M059J (cell line): Measurements from ENCODE around the gene TAF9B. TPM values are rescaled to one million over a fixed set of nuclear protein-coding genes. Genes with fewer than 3 reads are reported as not detected.
"Not testable (repeated sequence)": the region's sequence is repeated elsewhere in the genome, so short reads cannot be mapped to it uniquely, and the experiment has no call there.

Source experiments
- DNase-seq: peaks from one replicate; pipeline ENCODE4 v3.0.0-alpha.2; 2012; ENCODE audit warnings: low read depth
- total RNA-seq: library from RNA; depleted of rRNA; stranded (reverse); fragments of >200 nt; shearing (Covaris generic); gene quantifications from 2 replicates; pipeline ENCODE4 v1.2.3, GENCODE V29; 2014; rRNA removed

The TAF9B gene, protein sequence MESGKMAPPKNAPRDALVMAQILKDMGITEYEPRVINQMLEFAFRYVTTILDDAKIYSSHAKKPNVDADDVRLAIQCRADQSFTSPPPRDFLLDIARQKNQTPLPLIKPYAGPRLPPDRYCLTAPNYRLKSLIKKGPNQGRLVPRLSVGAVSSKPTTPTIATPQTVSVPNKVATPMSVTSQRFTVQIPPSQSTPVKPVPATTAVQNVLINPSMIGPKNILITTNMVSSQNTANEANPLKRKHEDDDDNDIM
- 72.8 and 107 TPM in 2 replicates for total RNA-seq

DNA sequence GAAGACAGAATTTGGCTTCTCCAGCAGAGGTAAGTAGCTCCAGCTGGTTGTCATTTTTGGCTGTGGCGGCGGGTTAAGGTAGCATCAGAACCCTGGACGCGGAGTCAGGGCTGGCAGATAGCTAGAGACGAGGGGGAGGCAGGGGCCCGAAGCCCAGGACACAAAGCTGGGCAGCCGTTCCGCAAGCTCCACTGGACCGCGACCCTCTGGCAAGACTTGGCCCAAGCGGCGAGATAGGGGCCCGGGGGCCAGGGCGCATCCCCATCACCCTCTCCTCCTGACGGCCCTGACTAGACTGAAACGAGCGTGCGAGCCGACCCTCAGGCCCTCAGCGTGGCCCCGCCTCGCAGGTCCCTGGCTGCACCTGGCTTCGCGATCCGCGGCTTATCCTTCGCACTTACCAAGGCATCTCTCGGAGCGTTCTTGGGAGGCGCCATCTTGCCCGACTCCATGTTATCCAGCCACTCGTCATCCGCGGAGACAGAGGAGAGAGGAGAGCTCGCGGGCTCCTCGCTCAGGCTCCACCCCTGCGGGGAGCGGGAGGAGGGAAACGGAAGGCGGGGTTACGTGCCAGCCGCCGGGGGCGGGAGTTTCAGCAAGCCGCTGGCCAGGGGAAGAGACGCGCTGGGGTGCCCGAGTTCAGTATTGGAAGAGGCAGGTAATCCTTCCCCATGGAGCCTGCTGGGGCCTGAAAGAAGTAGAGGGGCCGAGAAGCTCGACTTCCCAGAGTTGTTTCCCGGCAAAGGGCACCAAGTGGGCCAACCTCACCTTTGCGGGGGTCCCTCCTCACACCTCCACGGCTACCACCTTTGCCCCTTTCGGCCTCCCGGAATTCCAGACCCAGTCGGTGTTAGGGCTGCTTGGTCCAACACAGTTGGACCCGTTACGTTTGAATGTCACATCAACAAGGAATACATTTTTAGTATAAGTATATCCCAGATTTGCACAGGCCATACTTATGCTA lies at the start of gene TAF9B:
TAF9B (minus strand) TSS at position 491 of the 964 bp plus-strand sequence; CDS start at position 452, 39 bp downstream.
- peak; percentile 90 for DNase-seq

DNA sequence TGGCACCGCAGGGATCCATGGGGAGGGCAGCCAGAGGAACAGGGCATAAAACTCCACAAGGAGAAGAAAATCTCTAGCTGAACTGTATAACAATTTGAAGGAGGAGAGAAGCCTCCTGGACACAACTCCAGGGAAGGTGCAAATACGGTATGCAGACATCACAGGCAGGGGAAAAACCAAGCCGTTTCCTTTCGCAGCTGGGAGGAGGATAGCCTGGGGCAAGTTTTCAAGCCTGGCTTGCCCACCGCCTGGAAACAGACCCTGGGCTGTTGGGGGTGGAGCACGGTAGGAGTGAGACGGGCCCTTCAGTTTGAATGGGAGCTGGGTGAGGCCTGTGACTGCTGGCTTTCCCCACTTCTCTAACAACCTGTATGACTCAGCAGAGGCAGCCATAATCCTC lies 43.4 kb upstream of the TAF9B start:
- DNase-seq, result no peak

GRCh38 chrX:78181307-78181706 lies 41.9 kb upstream of the TAF9B start:
- DNase-seq, result no peak

GRCh38 chrX:78168065-78168464 lies 28.6 kb upstream of the TAF9B start:
- peak; percentile 1 for DNase-seq

DNA sequence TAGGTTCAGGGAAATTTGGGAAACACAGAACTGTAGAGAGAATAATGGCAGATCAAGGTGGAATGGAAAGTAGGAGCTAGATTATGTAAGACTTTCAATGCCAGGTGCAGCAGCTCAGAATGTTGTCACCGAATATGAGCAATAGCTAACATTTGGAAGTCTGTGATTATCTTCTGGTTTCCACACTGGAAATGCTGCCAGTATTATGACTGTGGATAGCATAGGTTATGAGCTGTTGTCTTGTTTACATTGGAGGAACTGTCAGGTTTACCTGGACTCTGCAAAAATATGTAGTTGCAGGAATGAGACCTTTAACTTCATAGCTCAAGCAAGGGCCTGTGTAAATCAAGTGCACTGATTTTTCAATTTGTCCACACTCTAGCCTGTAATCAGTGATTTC lies 26.0 kb upstream of the TAF9B start:
- no peak for DNase-seq

GRCh38 chrX:78163175-78163574 lies 23.7 kb upstream of the TAF9B start:
- not testable (repeated sequence) for DNase-seq

DNA sequence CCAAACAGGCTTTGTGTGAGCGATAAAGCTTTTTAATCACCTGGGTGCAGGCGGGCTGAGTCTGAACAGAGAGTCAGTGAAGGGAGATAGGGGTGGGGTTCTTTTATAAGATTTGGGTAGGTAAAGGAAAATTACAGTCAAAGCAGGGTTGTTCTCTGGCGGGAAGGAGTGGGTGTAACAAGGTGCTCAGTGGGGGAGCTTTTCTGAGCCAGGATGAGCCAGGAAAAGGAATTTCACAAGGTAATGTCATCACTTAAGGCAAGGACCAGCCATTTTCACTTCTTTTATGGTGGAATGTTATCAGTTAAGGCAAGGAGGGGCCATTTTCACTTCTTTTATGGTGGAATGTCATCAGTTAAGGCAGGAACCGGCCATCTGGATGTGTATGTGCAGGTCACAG lies 21.3 kb upstream of the TAF9B start:
- DNase-seq, result not testable (repeated sequence)

DNA sequence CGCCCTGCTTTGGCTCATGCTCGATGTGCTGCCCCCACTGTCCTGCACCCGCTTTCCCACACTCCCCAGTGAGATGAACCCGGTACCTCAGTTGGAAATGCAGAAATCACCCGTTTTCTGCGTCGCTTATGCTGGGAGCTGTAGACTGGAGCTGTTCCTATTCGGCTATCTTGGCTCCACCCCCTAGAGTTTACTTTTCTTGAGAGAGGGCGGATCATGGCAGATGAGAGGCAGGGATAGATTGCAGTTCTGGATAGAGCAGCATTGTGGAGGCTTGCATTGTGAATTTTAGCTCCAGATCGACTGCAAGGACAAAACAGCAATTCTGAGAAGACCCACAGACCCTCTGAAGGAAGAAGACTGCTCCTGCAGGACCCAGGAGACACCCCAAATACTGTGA lies 18.4 kb upstream of the TAF9B start:
- DNase-seq, result not testable (repeated sequence)

- not testable (repeated sequence) for DNase-seq
Measured at GRCh38 chrX:78157373-78157772, 17.9 kb upstream of the TAF9B start.

- not testable (repeated sequence) for DNase-seq
Measured at GRCh38 chrX:78147002-78147540, 7.6 kb upstream of the TAF9B start.

DNA sequence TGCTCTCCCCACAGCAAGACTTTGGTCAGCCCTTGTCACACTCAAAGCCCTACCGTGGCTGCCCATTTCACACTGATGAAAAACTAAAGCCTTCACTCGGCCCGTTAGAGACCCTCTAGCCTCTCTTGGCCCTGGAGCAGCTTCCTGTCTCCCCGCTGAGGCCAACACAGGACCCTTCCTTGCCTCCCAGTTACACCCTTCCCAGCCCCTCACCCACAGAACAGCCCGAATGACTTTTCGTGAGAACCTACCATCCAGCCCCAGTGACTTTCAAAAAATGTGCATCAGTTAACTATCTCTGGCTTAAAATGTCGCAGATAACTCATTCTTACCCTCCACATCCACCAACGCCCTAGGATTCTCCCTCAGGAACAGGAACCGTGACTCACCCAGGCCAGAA lies 756 bp upstream of the TAF9B start:
- no peak for DNase-seq

- DNase-seq, result no peak
Measured at GRCh38 chrX:78133238-78133960, 6.1 kb downstream of the TAF9B start.

DNA sequence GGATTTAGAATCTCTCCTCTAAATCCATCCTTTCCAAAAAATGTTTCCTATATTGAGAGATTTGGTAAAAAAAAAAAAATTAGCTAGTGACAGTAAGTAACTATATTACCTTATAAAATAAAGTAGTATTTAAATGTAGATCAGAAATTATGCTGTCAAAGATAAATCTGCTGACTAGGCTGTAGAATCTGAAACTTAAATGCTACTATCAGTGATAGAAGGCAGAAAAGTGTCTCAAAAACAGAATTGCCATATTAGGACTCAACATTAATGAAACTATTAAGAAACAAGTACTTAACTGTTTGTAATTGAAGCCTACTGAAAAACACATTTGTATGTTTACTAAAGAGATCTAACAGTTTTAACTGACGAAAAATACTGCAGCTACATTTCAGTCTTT lies 8.3 kb downstream of the TAF9B start:
- DNase-seq, result no peak

GRCh38 chrX:78130396-78130795 lies 9.1 kb downstream of the TAF9B start:
- DNase-seq, result no peak

- DNase-seq, result no peak
Measured at GRCh38 chrX:78129714-78130113, 9.7 kb downstream of the TAF9B start.

DNA sequence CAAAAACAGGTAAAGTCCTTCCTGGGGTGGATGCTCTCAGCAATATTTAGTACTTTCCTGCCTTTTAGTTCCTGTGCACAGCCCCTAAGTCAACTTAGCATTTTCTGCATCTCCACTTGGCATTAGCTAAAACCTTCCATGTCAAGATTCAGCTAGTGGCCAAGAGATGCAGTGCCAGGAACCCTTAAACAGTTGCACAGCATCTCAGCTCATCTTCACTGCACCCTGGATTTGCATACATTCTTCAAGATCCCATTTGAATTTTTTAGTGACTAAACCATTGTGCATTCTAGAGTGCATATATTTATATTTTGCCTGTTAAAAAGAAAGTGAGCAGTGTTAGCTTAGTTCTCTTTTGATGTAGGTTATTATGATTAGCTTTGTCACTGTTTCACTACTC lies 13.7 kb downstream of the TAF9B start:
- not testable (repeated sequence) for DNase-seq

DNA sequence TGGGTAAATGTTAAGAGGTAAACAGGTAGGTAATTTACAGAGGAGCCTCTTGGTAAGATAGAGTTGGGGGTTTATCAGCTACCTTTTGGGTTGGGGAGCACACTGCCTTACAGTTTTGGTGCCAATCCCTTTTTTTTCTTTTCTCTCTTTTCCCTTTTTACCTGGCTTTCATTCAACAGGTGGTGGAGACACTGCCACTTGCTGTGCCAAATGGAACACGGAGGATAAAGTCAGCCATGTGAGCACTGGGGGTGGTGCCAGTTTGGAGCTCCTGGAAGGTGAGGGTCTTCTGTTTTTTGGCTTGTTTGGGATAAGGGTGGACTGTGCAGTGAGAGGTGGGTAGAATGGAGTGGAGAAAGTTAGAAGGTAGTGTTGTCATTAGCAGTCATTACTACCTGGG lies 14.3 kb downstream of the TAF9B start:
- no peak for DNase-seq

DNA sequence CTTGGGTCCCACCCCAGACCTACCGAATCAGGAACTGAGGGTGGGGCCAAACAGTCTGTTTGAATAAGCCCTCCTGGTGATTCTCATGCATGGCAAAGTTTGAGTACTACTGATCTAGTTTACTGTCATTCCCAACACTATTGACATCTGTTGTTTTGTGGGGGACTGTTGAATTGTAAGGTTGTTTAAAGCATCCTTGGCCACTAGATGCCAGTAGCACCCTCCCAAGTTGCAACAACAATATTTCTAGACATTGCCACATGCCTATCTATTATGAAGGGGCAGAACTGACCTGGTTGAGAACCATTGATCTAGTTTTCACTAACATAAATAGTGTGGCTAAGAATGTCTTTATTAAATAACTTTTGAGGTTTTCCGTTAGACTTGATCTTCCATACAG lies 15.1 kb downstream of the TAF9B start:
- no peak for DNase-seq

DNA sequence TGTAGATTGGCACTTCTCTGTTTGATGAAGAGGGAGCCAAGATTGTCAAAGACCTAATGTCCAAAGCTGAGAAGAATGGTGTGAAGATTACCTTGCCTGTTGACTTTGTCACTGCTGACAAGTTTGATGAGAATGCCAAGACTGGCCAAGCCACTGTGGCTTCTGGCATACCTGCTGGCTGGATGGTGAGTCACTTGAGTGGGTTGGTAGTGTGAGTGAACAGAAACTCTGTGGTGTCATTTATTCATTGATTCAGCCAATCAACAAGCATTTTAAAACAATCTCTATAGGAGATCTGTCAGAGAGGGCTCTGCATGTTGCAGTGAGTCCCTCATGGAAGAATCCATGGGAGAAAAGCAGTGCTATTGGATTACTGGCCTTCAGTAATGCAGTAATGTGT lies 16.3 kb downstream of the TAF9B start:
- DNase-seq, result peak; percentile 85

DNA sequence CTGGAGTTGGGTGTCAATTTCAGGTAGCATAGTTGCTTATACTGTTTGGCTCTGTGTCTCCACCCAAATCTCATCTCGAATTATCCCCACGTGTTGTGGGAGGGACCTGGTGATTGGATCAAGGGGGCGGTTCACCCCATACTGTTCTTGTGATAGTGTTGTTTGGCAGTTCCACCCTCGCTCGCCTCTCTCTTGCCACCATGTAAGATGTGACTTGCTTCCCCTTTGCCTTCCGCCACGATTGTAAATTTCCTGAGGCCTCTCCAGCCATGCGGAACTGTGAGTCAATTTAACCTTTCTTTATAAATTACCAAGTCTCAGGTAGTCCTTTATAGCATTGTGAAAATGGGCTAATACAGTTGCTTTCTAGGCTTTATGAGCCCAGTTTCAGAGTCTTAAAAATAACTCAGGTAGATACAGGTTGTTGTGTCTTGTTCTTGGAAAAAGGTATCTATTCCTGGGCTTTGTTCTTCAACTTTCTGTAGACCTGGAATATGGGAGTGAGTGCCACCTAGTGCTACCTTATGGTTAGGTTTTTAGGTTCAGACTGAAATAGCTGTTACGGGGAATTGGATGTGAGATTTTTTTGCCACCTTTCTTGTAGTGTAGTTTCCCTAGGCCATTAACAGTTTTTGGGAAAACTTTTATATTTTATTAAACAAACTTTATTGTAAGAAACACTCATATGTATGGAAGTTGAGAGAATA lies 19.8 kb downstream of the TAF9B start:
- DNase-seq, result no peak

GRCh38 chrX:78118628-78119027 lies 20.8 kb downstream of the TAF9B start:
- DNase-seq, result no peak
